Peyer's patch (tissue), 4 donors: ENCODE measurements around the gene SOBP.

Experiments
- POLR2A ChIP-seq, 2 donors: fragments of 450-650 bp; IDR thresholded peaks; one replicate each; pipeline ENCODE4 v1.5.1; 2017; ENCODE audit warnings: antibody characterized with exemption in 2 of 2, mild to moderate bottlenecking in 2 of 2, moderate library complexity in 2 of 2
- TF ChIP-seq, protein P1 (sequence below), 6 experiments: fragments of 450-650 bp in 4 of 6; fragments of 200-600 bp in 2 of 6; sonication (generic) in 1 of 6; IDR thresholded peaks; one replicate each; pipeline ENCODE4 v1.5.1; 2017 to 2019; ENCODE audit warnings: antibody characterized with exemption in 6 of 6, mild to moderate bottlenecking in 3 of 6, moderate library complexity in 1 of 6

- no peak for TF ChIP-seq POLR2A (IDR thresholded peaks at IDR 0.05)
- TF ChIP-seq, protein P1, sequence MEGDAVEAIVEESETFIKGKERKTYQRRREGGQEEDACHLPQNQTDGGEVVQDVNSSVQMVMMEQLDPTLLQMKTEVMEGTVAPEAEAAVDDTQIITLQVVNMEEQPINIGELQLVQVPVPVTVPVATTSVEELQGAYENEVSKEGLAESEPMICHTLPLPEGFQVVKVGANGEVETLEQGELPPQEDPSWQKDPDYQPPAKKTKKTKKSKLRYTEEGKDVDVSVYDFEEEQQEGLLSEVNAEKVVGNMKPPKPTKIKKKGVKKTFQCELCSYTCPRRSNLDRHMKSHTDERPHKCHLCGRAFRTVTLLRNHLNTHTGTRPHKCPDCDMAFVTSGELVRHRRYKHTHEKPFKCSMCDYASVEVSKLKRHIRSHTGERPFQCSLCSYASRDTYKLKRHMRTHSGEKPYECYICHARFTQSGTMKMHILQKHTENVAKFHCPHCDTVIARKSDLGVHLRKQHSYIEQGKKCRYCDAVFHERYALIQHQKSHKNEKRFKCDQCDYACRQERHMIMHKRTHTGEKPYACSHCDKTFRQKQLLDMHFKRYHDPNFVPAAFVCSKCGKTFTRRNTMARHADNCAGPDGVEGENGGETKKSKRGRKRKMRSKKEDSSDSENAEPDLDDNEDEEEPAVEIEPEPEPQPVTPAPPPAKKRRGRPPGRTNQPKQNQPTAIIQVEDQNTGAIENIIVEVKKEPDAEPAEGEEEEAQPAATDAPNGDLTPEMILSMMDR (IDR thresholded peaks at IDR 0.05) = no peak
Measured at GRCh38 chr6:107509506-107509905, 19.6 kb downstream of the SOBP start.
